ENCODE results near the gene GSN. TPM values are rescaled to one million over a fixed set of nuclear protein-coding genes. Genes with fewer than 3 reads are reported as not detected.
"Not testable (repeated sequence)": the region's sequence is repeated elsewhere in the genome, so short reads cannot be mapped to it uniquely, and the experiment has no call there.

Gene GSN
- total RNA-seq, 1 donor from 2014 or later = 291 TPM

DNA sequence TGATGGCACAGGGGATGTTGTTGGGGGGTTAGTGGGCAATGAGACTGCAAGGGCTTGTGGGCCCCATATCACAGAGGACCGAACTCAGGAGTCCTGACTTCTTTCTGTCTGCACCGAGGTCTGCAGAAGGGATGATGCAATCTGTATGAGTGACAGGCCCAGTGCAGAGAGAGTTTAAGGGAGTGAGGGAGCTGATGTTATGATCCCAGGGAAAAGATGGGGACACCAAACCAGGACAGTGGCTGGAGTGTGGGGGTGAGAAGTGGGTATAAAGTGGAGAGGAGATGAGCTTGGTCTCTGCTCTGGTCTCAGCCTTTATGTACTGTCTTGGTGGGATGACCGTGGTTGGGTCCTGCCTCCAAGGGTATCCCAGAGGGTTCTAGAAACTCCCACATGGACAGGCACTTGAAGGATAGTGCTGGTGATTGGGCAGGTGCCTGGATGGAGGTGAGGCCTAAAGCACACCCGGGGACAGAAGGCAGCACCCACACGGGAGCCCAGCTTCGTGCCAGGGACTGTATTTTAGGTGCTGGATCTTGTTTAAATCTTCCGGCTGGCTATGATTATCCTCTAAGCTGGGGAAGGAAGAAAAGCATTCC is 21.9 kb downstream of the GSN start:
- Mint-ChIP-seq H3K4me3 (ENCODE audit: unreplicated experiment) (peak overlapping the region; percentile 42), H3K27me3 (ENCODE audit: low read depth) (no peaks in the 10 kb centered on the region), H3K9me3 (ENCODE audit: low read depth) (no peaks in the 10 kb centered on the region), H3K36me3 (ENCODE audit: low read depth) (peaks cover 4% of the 10 kb centered on the region), H3K27ac (ENCODE audit: unreplicated experiment) (peak overlapping the region; percentile 96), H3K4me1 (ENCODE audit: low read depth) (peaks cover 54% of the 10 kb centered on the region)
- DNase-seq (ENCODE audit: low spot score) = no peak
- TF ChIP-seq, protein P1, sequence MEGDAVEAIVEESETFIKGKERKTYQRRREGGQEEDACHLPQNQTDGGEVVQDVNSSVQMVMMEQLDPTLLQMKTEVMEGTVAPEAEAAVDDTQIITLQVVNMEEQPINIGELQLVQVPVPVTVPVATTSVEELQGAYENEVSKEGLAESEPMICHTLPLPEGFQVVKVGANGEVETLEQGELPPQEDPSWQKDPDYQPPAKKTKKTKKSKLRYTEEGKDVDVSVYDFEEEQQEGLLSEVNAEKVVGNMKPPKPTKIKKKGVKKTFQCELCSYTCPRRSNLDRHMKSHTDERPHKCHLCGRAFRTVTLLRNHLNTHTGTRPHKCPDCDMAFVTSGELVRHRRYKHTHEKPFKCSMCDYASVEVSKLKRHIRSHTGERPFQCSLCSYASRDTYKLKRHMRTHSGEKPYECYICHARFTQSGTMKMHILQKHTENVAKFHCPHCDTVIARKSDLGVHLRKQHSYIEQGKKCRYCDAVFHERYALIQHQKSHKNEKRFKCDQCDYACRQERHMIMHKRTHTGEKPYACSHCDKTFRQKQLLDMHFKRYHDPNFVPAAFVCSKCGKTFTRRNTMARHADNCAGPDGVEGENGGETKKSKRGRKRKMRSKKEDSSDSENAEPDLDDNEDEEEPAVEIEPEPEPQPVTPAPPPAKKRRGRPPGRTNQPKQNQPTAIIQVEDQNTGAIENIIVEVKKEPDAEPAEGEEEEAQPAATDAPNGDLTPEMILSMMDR (IDR thresholded peaks at IDR 0.05) = no peak

DNA sequence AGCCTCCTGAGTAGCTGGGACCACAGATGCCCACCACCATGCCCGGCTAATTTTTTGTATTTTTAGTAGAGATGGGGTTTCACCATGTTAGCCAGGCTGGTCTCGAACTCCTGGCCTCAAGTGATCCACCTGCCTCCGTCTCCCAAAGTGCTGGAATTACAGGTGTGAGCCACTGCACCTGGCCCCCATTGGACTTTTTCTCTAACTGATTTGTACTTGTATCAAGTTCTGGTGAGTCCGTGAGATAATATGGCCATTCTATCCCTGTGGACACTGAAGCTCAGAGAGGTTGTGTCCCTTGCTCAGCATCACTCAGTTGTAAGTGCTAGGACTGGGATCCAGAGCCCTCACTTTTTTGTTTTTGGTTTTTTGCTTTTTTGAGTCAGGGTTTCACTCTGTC is 23.6 kb downstream of the GSN start:
- not testable (repeated sequence) for H3K27me3 Mint-ChIP-seq (ENCODE audit: low read depth); H3K36me3 Mint-ChIP-seq (ENCODE audit: low read depth); H3K27ac Mint-ChIP-seq (ENCODE audit: unreplicated experiment); H3K9me3 Mint-ChIP-seq (ENCODE audit: low read depth); H3K4me3 Mint-ChIP-seq (ENCODE audit: unreplicated experiment); DNase-seq (ENCODE audit: low spot score)
- peaks cover 47% of the 10 kb centered on the region for H3K4me1 Mint-ChIP-seq (ENCODE audit: low read depth)

DNA sequence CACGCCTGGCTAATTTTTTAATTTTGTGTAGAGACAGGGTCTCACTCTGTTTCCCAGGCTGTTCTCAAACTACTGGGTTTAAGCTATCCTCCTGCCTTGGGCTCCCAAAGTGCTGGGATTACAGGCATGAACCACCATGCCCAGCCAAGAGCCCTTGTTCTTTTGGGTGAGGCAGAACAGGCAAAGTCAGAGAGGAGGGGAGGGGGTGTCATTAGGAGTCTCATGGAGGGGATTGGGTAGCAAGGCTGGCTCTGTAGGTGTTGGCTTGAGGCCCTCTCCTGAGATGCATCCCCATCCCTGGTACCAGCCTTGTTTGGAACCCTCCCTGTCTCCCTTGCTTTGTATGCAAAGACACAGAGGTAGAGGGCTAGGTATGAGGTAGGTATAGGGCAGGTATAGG is 24.1 kb downstream of the GSN start:
- Mint-ChIP-seq H3K36me3 (ENCODE audit: low read depth) (peaks cover 10% of the 10 kb centered on the region), H3K4me3 (ENCODE audit: unreplicated experiment) (no peak overlapping the region), H3K4me1 (ENCODE audit: low read depth) (peaks cover 47% of the 10 kb centered on the region), H3K27ac (ENCODE audit: unreplicated experiment) (no peak overlapping the region), H3K9me3 (ENCODE audit: low read depth) (no peaks in the 10 kb centered on the region), H3K27me3 (ENCODE audit: low read depth) (no peaks in the 10 kb centered on the region)
- no peak for DNase-seq (ENCODE audit: low spot score)
- TF ChIP-seq, protein P1 (IDR thresholded peaks at IDR 0.05) = no peak

DNA sequence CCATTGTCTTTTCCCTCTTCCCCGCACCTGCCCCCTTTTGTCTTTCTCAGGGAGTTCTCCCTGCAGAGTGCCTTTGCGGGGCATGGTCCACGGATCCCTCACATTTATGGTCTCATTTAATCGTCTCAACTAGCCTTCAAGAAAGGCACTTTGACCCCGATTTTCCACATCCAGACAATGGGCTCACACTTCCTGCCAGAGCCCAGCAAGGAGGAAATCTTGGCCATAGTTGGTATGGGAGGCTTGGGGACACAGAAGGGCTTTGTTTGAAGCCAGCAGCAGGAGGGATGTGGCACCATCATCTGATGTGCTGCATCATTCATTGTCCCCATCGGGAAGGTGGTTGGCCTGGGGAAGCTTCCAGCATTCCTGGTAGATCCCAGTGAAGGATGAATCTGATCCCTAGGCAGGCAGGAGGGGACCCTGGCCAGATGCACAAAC is 24.9 kb downstream of the GSN start:
- no peaks in the 10 kb centered on the region for H3K9me3 Mint-ChIP-seq (ENCODE audit: low read depth)
- no peaks in the 10 kb centered on the region for H3K27me3 Mint-ChIP-seq (ENCODE audit: low read depth)
- H3K36me3 Mint-ChIP-seq (ENCODE audit: low read depth) = peaks cover 10% of the 10 kb centered on the region
- no peak overlapping the region for H3K4me3 Mint-ChIP-seq (ENCODE audit: unreplicated experiment)
- H3K27ac Mint-ChIP-seq (ENCODE audit: unreplicated experiment) = no peak overlapping the region
- DNase-seq (ENCODE audit: low spot score) = no peak
- peaks cover 47% of the 10 kb centered on the region for H3K4me1 Mint-ChIP-seq (ENCODE audit: low read depth)
- TF ChIP-seq, protein P1 (IDR thresholded peaks at IDR 0.05) = no peak

DNA sequence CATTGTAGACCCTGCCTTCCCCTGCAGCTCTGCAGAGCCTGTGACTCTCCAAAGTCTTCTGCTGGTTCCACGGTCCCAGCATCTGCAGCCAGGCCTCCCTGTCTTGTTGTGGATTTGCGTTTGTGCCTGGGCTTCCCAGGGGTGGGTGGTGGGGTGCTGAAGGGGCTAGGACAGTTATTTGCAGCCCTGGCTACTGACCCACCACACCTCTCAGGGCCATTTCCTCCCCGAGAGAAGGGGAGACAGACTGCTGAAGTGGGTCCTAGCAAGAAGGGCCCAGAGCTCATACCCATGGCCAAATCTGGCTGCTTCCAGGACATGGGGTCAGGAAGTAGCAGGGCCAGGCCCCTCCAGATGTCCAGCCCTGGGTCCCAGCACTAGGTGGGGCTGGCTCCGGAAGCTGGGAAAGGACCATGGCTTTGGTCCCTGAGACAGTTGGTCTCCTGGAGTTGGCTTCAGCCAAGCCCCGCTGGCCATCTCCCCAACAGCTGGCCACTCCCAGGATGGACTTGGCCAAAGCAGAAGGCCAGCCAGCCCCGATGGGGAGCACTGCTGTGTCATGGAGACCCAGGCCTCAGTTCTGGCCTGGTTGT is 26.3 kb downstream of the GSN start:
- H3K27ac Mint-ChIP-seq (ENCODE audit: unreplicated experiment) = no peak overlapping the region
- TF ChIP-seq, protein P1 (IDR thresholded peaks at IDR 0.05) = no peak
- H3K27me3 Mint-ChIP-seq (ENCODE audit: low read depth) = no peaks in the 10 kb centered on the region
- no peaks in the 10 kb centered on the region for H3K9me3 Mint-ChIP-seq (ENCODE audit: low read depth)
- peaks cover 47% of the 10 kb centered on the region for H3K4me1 Mint-ChIP-seq (ENCODE audit: low read depth)
- peaks cover 8% of the 10 kb centered on the region for H3K36me3 Mint-ChIP-seq (ENCODE audit: low read depth)
- peak; percentile 69 for DNase-seq (ENCODE audit: low spot score)
- H3K4me3 Mint-ChIP-seq (ENCODE audit: unreplicated experiment) = no peak overlapping the region

Data from chondrocyte (in vitro differentiated cells).